GM12878 (cell line): Measurements from ENCODE around the gene C3orf38. TPM values are rescaled to one million over a fixed set of nuclear protein-coding genes. Genes with fewer than 3 reads are reported as not detected.

Experiments
- ATAC-seq: fragments of 200-7000 bp; cut with Tn5 transposase; 3 replicates; pipeline ENCODE4 v1.9.1; 2020; ENCODE audit warnings: mild to moderate bottlenecking, moderate library complexity
- BruUV-seq: library from RNA; stranded (reverse); fragments of 400-500 nt; replicated peaks from 2 replicates; lab custom pipeline; 2021; lab: Mats Ljungman, UMichigan
- CTCF ChIA-PET: fragments of 300-600 bp; sonication (Branson Sonifier 250); formaldehyde crosslinking; extraction: SDS; loops from one replicate; lab custom pipeline; 2021; ENCODE audit warnings: inconsistent platforms; lab: Yijun Ruan, JAX
- POLR2A ChIA-PET: fragments of 350-600 bp; formaldehyde crosslinking; extraction: SDS; loops from one replicate; lab custom pipeline; 2021; ENCODE audit warnings: inconsistent platforms; lab: Charles Lee
- RAD21 ChIA-PET: fragments of 300-600 bp; sonication (Branson Sonifier 250); formaldehyde crosslinking; loops from one replicate; lab custom pipeline; 2023; ENCODE audit warnings: antibody characterized with exemption; ENCODE audit not compliant: unreplicated experiment; lab: Charles Lee
- SMC1A ChIA-PET: fragments of 300-600 bp; sonication (Branson Sonifier 250); formaldehyde crosslinking; loops from one replicate; lab custom pipeline; 2023; ENCODE audit not compliant: unreplicated experiment, uncharacterized antibody; lab: Charles Lee
- DNase-seq: peaks from one replicate; pipeline ENCODE4 v3.0.0-alpha.2; 2011; ENCODE audit warnings: low read depth, low spot score
- FAIRE-seq: peaks from 3 replicates; lab custom pipeline; 2011; peaks lifted over from hg19 to GRCh38; lab: Jason Lieb, UNC
- H2AFZ ChIP-seq: 2 replicates; pipeline ENCODE4 v1.6.0; 2011; ENCODE audit warnings: low read depth, low read length, control low read depth; ENCODE audit not compliant: control insufficient read depth
- H3K27ac ChIP-seq: 2 replicates; pipeline ENCODE4 v1.5.1; 2011; ENCODE audit warnings: control low read depth; ENCODE audit not compliant: control insufficient read depth, insufficient read depth
- H3K27me3 ChIP-seq, 2 experiments: replicated peaks in 1 of 2; 2 replicates each; pipeline versions ENCODE4 v1.6.0 to v1.6.1; 2011; ENCODE audit warnings: low read length in 1 of 2; ENCODE audit not compliant: control insufficient read depth in 2 of 2, insufficient read depth in 2 of 2
- H3K36me3 ChIP-seq, 2 experiments: 2 replicates each; pipeline ENCODE4 v1.5.1; 2011; ENCODE audit warnings: low read length in 1 of 2; ENCODE audit not compliant: control insufficient read depth in 2 of 2, insufficient read depth in 2 of 2
- H3K4me1 ChIP-seq: 2 replicates; pipeline ENCODE4 v1.6.1; 2011; ENCODE audit warnings: mild to moderate bottlenecking, low read length, moderate library complexity, mixed read lengths; ENCODE audit not compliant: control insufficient read depth, insufficient read depth
- H3K4me2 ChIP-seq: 2 replicates; pipeline ENCODE4 v1.6.0; 2011; ENCODE audit warnings: control low read depth; ENCODE audit not compliant: control insufficient read depth, insufficient read depth
- H3K4me3 ChIP-seq: fragments of 200-600 bp; sonication (generic); 2 replicates; pipeline ENCODE4 v1.5.1; 2016
- H3K79me2 ChIP-seq: 2 replicates; pipeline ENCODE4 v1.6.0; 2011; ENCODE audit warnings: low read length; ENCODE audit not compliant: control insufficient read depth, insufficient read depth
- H3K9ac ChIP-seq: 2 replicates; pipeline ENCODE4 v1.8.0; 2011; ENCODE audit warnings: low read length, control low read depth, mixed read lengths; ENCODE audit not compliant: control insufficient read depth, insufficient read depth
- H3K9me3 ChIP-seq: replicated peaks from 3 replicates; pipeline ENCODE4 v1.5.1; 2011; ENCODE audit warnings: mild to moderate bottlenecking, low read length; ENCODE audit not compliant: control insufficient read depth, insufficient read depth
- H4K20me1 ChIP-seq: 2 replicates; pipeline ENCODE4 v1.6.0; 2011; ENCODE audit not compliant: control insufficient read depth, insufficient read depth
- ASH2L ChIP-seq: fragments of 300-600, 200-600 bp; sonication (generic); IDR thresholded peaks from 2 replicates; pipeline ENCODE4 v1.6.1; 2017; ENCODE audit warnings: low read depth, mild to moderate bottlenecking, borderline replicate concordance
- EGR1 ChIP-seq, 2 experiments: IDR thresholded peaks; 1 replicate in 1 of 2; 2 replicates in 1 of 2; pipeline ENCODE4 v1.6.1; 2011 to 2012; ENCODE audit warnings: low read depth in 2 of 2, low read length in 2 of 2, borderline replicate concordance in 1 of 2, mild to moderate bottlenecking in 1 of 2, moderate library complexity in 1 of 2
- ELK1 ChIP-seq: IDR thresholded peaks from 2 replicates; pipeline ENCODE4 v1.6.1; 2012; ENCODE audit warnings: low read depth, low read length, improper control_type of control experiment
- GABPA ChIP-seq: IDR thresholded peaks from 2 replicates; pipeline ENCODE4 v1.6.1; 2014; ENCODE audit warnings: antibody characterized with exemption, low read depth, mild to moderate bottlenecking, inconsistent platforms
- HDAC2 ChIP-seq: fragments of 200-600 bp; sonication (generic); IDR thresholded peaks from 2 replicates; pipeline ENCODE4 v1.6.1; 2017
- IKZF1 ChIP-seq: fragments of 450-650 bp; conservative IDR thresholded peaks from 2 replicates; pipeline ENCODE4 v1.6.1; 2017; ENCODE audit warnings: antibody characterized with exemption, mild to moderate bottlenecking
- JUND ChIP-seq: IDR thresholded peaks from 2 replicates; pipeline ENCODE4 v1.6.1; 2012; ENCODE audit warnings: low read depth, mild to moderate bottlenecking, low read length, improper control_type of control experiment, moderate library complexity
- LARP7 ChIP-seq: fragments of 450-650 bp; IDR thresholded peaks from 2 replicates; pipeline ENCODE4 v1.6.1; 2017; ENCODE audit warnings: mild to moderate bottlenecking
- MEF2B ChIP-seq: fragments of 450-650 bp; IDR thresholded peaks from 2 replicates; pipeline ENCODE4 v1.6.1; 2018; ENCODE audit warnings: mild to moderate bottlenecking, moderate library complexity; ENCODE audit not compliant: partially characterized antibody, poor library complexity, severe bottlenecking
- MXI1 ChIP-seq: fragments of 150-350 bp; IDR thresholded peaks from 2 replicates; pipeline ENCODE4 v1.6.1; 2011; ENCODE audit warnings: low read depth, mild to moderate bottlenecking, inconsistent platforms, low read length, improper control_type of control experiment
- NFIC ChIP-seq: IDR thresholded peaks from 2 replicates; pipeline ENCODE4 v1.6.1; 2012; ENCODE audit warnings: low read depth, mild to moderate bottlenecking, inconsistent platforms, low read length, moderate library complexity
- NR2F1 ChIP-seq: fragments of 450-650 bp; conservative IDR thresholded peaks from 2 replicates; pipeline ENCODE4 v1.6.1; 2017; ENCODE audit warnings: mild to moderate bottlenecking
- SPI1 ChIP-seq: IDR thresholded peaks from 2 replicates; pipeline ENCODE4 v1.6.1; 2011; ENCODE audit warnings: low read depth, mild to moderate bottlenecking, low read length, moderate library complexity, borderline replicate concordance; ENCODE audit not compliant: insufficient read depth
- SRF ChIP-seq, 2 experiments: IDR thresholded peaks; 2 replicates each; pipeline ENCODE4 v1.6.1; 2011; ENCODE audit warnings: low read depth in 2 of 2, low read length in 2 of 2, mild to moderate bottlenecking in 1 of 2, moderate library complexity in 1 of 2
- ZBTB40 ChIP-seq: fragments of 450-650 bp; IDR thresholded peaks from 2 replicates; pipeline ENCODE4 v1.6.1; 2016; ENCODE audit warnings: mild to moderate bottlenecking, moderate library complexity, borderline replicate concordance
- ZNF24 ChIP-seq: fragments of 450-650 bp; IDR thresholded peaks from 2 replicates; pipeline ENCODE4 v1.6.1; 2017; ENCODE audit warnings: antibody characterized with exemption, mild to moderate bottlenecking
- WGBS: methylation state at CpG from one replicate; pipeline ENCODE4 v1.1.6; 2016; ENCODE audit warnings: low lambda C conversion rate; ENCODE audit not compliant: insufficient replicate concordance, insufficient coverage; ENCODE audit errors: missing lambda C conversion rate; 5-methylcytosine and 5-hydroxymethylcytosine counted together
- in situ Hi-C: fragments of 300-500 bp; cut with MboI; formaldehyde crosslinking; loops from 9 replicates; pipeline ENCODE4 v1.14.3; 2018; ENCODE audit warnings: mixed read lengths
- intact Hi-C: fragments of 100-400 bp; cut with micrococcal nuclease; formaldehyde crosslinking; loops from one replicate; pipeline ENCODE4 v1.14.2; 2022; ENCODE audit not compliant: unreplicated experiment
- polyA plus RNA-seq, 11 experiments: library from polyadenylated mRNA; depleted of rRNA in 4 of 11; unstranded in 6 of 11; stranded (reverse) in 5 of 11; fragments of >200 nt; fragmentation: Nextera tagmentation in 4 of 11; fragmentation: Illumina TruSeq in 1 of 11; extraction: Ambion mirVana in 4 of 11; extraction: Trizol in 1 of 11; gene quantifications; 1 replicate in 1 of 11; 2 replicates in 10 of 11; pipeline versions ENCODE4 v1.2.1 to v1.2.3, GENCODE V29; 2011 to 2016; ENCODE audit warnings: inconsistent platforms in 2 of 11, missing spikeins in 2 of 11, low read depth in 1 of 11
- total RNA-seq, 4 experiments: library from RNA; depleted of rRNA in 3 of 4; stranded (reverse); fragments of >200 nt in 3 of 4; fragmentation: Illumina TruSeq in 1 of 4; extraction: Trizol in 1 of 4; gene quantifications; 2 replicates each; pipeline versions ENCODE4 v1.2.1 to v1.2.3, GENCODE V29; 2013 to 2021
- TF ChIP-seq, protein P1 (sequence below): fragments of 450-650 bp; IDR thresholded peaks from 2 replicates; pipeline ENCODE4 v1.6.1; 2016; ENCODE audit warnings: mild to moderate bottlenecking

The C3orf38 gene
- total and polyA plus RNA-seq, 10 of the 15 experiments (the other 5 are each of a cell fraction or from before 2014, with no cell fraction given) = 23.0 to 47.9 (median 31.5) TPM

DNA sequence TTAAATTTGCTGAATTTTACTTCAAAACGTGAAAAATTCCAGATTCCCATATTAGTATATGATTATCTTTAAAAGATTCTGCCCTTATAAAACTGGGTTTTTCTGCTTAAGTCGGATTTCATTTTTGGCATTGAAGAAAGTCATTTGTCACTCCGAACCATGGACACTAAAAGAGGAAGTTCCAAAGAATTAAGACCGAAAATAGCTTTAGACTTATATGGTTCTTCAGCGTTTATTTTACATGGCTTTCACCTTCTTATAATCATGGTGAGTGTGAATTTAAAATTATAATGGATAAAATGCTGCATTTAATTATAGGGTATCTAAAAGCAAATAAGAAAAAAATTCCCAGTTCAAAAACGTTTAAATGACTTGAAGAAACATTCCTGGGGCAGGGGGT lies 1.0 kb downstream of the C3orf38 start:
- no peaks in the 10 kb centered on the region for H3K9me3 ChIP-seq
- ChIA-PET RAD21 (interaction anchor here (1.1 kb wide), 2 partner anchors 92 to 119 kb away, joined by 3 to 5 read pairs; partner anchors contain the start of genes CGGBP1 and ZNF654), SMC1A (interaction anchor here (0.6 to 2.6 kb wide), 8 partner anchors 9 to 142 kb away, joined by 3 to 12 read pairs (median 4); partner anchors contain the start of genes CGGBP1 and ZNF654), POLR2A (interaction anchor here (0.7 to 4.6 kb wide), 7 partner anchors 13 to 475 kb away, joined by 3 to 27 read pairs (median 3); partner anchors contain the start of genes CGGBP1 and ZNF654), CTCF (interaction anchor here (1.0 to 1.5 kb wide), 4 partner anchors 9 to 1290 kb away, joined by 3 to 4 read pairs (median 4); no protein-coding TSS in a partner anchor)
- DNase-seq = no peak
- H3K4me1 ChIP-seq = no peaks in the 10 kb centered on the region; the same call in 1 of the 2 replicates
- H3K79me2 ChIP-seq = peaks cover 57% of the 10 kb centered on the region
- no peak overlapping the region for H2AFZ ChIP-seq
- intact Hi-C loops (loop anchor here (2.0 kb wide), 1 partner anchor 92 kb away; the partner anchor contains the start of genes CGGBP1 and ZNF654), in situ Hi-C loops (no loop called here)
- 0 out of 2 replicates have a peak overlapping the region, but pooled peaks have one; percentile 20 for H3K4me2 ChIP-seq
- FAIRE-seq = no peak
- no peaks in the 10 kb centered on the region for H4K20me1 ChIP-seq
- 2% methylated on average over 6 of the region's 6 CpGs for WGBS
- peak overlapping the region; percentile 77 for H3K4me3 ChIP-seq
- no peaks in the 10 kb centered on the region for H3K27me3 ChIP-seq
- H3K9ac ChIP-seq = peak overlapping the region; percentile 92
- ATAC-seq = no peak
- no peaks in the 10 kb centered on the region for H3K36me3 ChIP-seq
- peak overlapping the region; percentile 96 for H3K27ac ChIP-seq
- no TSS peak for BruUV-seq
- TF ChIP-seq, protein P1, sequence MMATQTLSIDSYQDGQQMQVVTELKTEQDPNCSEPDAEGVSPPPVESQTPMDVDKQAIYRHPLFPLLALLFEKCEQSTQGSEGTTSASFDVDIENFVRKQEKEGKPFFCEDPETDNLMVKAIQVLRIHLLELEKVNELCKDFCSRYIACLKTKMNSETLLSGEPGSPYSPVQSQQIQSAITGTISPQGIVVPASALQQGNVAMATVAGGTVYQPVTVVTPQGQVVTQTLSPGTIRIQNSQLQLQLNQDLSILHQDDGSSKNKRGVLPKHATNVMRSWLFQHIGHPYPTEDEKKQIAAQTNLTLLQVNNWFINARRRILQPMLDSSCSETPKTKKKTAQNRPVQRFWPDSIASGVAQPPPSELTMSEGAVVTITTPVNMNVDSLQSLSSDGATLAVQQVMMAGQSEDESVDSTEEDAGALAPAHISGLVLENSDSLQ = peak; percentile 13; the same call in 1 of the 2 replicates
- TF ChIP-seq NR2F1 = no peak
- no peak for TF ChIP-seq LARP7
- TF ChIP-seq NFIC = no peak
- peak; percentile 45; the same call in 1 of the 2 replicates for TF ChIP-seq SPI1
- no peak for TF ChIP-seq GABPA
- TF ChIP-seq SRF (IDR thresholded peaks at IDR 0.05; ENCODE audit: low read depth in 2 of 2, low read length in 2 of 2) = no peak
- TF ChIP-seq ZBTB40 = no peak
- TF ChIP-seq HDAC2 = no peak
- TF ChIP-seq IKZF1 = no peak
- no peak for TF ChIP-seq ASH2L
- no peak for TF ChIP-seq MXI1
- no peak for TF ChIP-seq ZNF24
- TF ChIP-seq MEF2B = peak; percentile 15
- TF ChIP-seq JUND = no peak
- TF ChIP-seq ELK1 = no peak
- TF ChIP-seq EGR1 (IDR thresholded peaks at IDR 0.05; ENCODE audit: borderline replicate concordance in 1 of 2, low read depth in 2 of 2, low read length in 2 of 2) = no peak
